B cell (primary cell): ENCODE results near the gene GRK5.

ENCODE experiments used
- CTCF ChIP-seq: fragments of 200-600 bp; IDR thresholded peaks from one replicate; pipeline ENCODE4 v1.8.0; 2022; ENCODE audit warnings: antibody characterized with exemption, mild to moderate bottlenecking
- EZH2 ChIP-seq: IDR thresholded peaks from 2 replicates; pipeline ENCODE4 v1.6.1; 2012; ENCODE audit warnings: borderline replicate concordance, low read depth, mild to moderate bottlenecking, moderate library complexity, low read length; ENCODE audit not compliant: insufficient read depth, poor library complexity, severe bottlenecking

- TF ChIP-seq EZH2 (no peak), CTCF (no peak)
These were observed 270.1 kb downstream of the GRK5 start for GRCh38 chr10:119477444-119477843.
